IPS DF 19.7 (cell line): ENCODE data around the gene EME2.

Experiments
- DNase-seq: peaks from one replicate; pipeline ENCODE4 v3.0.0-alpha.2; 2013; ENCODE audit warnings: low read depth, low spot score

The EME2 gene

GRCh38 chr16:1766701-1767100, 5.9 kb upstream of the EME2 start:
- DNase-seq: no peak

DNA sequence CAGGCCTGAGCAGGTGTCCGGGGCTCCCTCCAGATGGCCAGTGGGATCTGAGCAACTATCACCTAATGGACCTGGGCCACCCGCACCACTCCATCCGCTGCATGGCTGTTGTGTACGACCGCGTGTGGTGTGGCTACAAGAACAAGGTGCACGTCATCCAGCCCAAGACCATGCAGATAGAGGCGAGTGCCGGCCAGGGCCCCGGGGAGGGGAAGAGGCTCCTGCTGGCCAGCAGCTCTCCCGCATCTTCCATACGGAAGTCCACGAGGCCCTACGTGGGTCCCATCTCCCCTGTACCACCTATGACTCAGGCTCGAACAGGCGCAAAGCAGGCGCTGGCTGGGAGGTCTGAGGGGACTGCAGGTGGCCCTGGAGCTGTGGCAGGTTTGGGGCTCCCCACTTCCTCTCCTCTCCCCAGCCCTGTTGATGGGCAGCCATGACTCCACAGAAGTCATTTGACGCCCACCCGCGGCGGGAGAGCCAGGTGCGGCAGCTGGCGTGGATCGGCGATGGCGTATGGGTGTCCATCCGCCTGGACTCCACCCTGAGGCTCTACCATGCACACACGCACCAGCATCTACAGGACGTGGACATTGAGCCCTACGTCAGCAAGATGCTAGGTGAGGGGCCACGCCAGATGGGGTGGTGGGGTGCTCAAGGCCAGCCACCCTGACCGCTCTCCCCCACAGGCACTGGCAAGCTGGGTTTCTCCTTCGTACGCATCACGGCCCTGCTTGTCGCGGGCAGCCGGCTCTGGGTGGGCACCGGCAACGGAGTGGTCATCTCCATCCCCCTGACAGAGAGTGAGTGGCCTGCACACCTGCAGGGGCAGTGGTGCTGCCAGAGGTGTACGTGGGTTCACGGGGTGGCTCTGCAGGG, 5.3 kb upstream of the EME2 start:
- DNase-seq: no peak

- DNase-seq: no peak
These were observed 4.4 kb upstream of the EME2 start for GRCh38 chr16:1768061-1768766.

DNA sequence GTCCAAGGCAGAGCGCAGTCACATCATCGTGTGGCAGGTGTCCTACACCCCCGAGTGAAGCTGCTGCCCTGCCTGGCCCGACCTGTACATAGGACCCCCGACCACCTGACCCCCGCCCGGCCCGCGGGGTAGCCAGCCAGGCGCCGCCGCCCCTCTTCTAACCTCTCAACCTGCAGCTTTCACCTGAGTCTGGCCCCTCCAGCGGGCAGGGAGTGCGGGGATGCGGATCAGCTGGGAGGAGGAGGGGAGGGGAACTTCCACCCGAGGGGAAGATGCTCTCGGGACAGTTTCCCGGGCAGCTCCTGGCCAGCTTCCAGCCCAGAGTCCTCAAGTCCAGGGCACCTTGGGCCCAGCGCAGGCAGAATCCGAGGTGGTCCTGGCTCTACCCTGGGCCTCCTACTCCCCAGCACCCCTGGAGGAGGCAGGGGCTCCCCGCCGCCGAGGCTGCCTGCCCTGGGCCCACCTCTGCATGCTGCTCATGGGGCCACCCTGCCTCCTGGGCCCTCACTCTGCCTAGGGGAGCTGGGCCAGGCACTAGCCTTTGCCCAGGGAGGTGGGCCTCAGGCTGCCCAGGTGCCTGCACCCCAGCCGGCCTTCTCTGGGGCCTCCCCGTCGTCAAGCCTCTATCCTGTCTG, 3.7 kb upstream of the EME2 start:
- no peak for DNase-seq

DNA sequence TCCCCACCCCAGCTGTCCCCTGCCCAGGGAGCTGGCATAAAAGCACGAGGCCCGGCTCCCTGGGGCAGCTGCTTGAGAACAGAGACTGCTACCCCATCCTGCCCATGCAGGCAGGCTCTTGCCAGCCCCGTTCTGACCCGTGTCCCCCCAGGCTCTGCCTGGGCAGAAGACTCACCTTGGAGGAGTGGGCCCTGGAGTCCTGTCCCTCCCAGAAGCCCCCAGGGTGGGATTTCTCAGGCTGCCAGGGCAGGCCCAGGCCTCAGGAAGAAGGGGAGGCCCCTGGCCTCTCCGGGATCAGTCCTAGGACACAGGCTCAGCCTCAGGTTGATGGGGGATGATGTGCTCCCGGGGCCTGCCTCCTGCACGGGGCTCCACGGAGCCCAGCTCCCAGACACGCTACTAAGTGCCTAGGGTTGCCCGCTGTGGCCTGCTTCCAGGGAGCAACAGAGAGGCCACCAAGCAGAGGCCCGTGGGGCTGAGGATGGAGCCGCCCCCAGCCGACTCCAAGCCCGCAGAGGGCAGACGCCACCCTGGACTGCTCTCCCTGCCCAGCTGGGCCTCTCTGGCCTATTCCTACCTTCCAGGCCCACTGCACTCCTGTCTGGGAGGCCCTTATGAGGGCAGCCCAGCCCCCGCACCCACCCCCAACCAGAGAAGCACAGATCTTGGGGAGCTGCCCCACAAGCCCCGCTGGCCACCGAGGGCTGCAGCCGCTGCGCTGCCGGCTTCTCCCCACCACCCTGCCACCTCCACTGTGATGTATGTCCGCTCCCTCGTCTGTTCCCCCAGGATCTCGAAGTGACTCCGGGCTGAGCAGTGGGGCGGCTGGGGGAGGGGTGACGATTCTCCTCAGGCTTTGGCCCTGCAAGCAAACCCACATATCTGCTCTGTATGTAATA, 3.0 kb upstream of the EME2 start:
- no peak for DNase-seq

DNA sequence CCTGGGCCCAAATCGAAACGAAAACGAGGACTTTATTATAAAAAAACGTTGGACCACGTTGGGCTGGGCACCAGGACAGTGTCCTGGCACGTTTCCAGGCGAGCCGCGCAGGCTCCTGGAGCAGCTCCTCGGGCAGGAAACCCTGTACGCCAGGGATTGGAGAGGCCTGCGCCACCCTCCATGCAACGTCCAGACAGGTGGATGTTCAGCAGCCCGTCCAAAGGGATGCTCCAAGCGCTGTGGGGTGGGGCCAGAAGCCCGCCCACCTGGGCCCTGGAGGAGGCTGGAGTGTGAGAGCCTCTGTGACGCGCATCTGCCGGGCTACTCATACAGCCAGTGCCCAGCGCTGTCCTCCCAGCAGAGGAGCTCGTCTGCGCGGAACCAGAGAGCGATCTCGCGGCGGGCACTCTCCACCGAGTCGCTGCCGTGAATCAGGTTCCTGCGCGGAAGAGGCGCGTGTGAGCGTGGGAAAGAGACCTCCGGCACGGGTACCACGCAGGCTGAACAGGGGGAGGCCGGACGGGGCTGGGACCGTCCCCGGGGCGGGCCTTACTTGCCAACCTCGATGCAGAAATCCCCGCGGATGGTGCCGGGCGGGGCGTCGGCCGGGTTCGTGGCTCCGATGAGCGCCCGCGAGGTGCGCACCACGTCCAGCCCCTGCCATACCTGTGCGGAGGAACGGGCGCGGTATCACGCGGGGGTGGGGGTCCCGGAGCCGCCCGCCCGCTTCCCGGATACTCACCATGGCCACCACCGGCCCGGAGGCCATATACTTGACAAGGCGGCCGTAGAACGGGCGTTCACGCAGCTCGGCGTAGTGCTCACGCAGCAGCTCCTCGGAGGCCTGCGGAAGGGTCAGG, 2.1 kb upstream of the EME2 start:
- no peak for DNase-seq

DNA sequence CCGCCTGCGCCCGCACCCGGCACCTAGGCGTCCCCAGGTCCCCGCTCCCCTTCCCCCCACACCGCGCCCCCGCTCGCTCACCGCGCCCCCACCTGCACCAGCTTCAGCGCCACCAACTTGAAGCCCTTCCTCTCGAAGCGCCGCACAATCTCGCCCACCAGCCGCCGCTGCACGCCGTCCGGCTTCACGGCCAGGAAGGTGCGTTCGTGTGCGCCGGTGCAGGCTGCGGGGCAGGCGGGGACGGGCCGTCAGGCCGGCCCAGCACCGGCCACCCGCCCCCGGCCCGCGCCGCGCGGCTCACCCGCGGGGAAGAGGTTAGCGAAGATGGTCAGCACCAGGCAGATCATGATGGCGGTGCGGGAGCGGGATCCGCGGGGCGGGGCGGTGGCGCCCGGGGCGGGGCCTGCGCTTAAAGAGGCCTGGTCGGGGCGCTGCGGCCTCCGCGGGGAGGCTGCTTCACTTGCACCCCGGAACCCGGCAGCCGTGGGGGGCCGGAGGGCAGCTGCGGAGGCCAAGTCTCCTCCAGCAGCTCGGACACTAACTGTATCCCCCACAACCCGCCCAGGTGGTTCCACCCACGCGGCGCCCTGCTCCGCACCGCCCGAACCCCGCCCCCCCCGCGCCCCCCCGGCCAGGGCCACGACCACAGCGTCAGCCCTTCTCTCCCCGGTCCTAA, 1.3 kb upstream of the EME2 start, which contains the start of gene NME3:
NME3 (minus strand) TSS at position 356 of the 676 bp plus-strand sequence; CDS start at position 347, 9 bp downstream.
- DNase-seq: no peak

- DNase-seq: no peak
These were observed 697 bp upstream of the EME2 start for GRCh38 chr16:1771864-1772361.

- no peak for DNase-seq
These were observed 495 bp downstream of the EME2 start, which contains the start of gene MRPS34 for GRCh38 chr16:1772908-1773702. Gene MRPS34, minus strand, starts transcription at chr16:1773134. Its CDS starts 15 bp downstream, at chr16:1773119.

GRCh38 chr16:1773703-1774447, 1.3 kb downstream of the EME2 start:
- no peak for DNase-seq

- no peak for DNase-seq
These were observed 1.8 kb downstream of the EME2 start for GRCh38 chr16:1774448-1774780.

- no peak for DNase-seq
These were observed 2.6 kb downstream of the EME2 start for GRCh38 chr16:1775006-1775845.

DNA sequence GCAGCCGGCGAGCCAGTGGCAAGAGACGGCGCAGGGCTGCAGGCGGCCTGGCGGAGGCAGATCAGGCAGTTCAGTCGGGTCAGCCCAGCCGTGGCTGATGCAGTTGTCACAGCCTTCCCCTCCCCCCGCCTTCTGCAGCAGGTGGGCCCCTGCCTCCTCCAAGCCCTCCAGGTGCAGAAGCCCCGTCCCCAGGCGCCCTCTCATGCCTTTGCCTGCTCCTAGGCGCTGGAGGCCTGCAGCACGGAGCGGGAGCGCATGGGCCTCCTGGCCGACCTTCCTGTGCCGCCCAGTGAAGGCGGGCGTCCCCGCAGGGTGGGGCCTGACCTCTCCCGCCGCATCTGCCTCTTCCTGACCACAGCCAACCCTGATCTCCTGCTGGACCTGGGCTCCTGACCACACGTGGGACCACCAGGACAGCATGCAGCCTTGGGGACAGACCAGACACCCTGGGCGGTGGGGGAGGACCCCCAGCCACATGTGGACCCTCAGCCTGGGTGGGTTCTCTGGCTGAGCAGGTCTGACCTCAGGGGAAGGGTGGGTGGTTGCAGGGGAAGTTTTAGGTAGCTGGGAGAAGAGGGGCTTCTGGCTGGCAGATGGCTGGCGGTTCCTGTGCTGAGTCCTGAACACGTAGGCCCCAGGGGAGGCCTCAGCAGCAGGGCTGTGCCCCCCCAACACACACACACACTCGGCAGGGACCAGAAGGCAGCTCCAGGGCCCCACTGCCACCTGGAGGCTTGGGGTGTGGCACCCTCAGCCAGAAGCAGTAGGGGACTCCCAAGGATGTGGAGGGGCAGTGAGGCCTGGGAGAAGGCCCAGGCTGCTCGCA, 3.4 kb downstream of the EME2 start:
- DNase-seq: no peak

DNA sequence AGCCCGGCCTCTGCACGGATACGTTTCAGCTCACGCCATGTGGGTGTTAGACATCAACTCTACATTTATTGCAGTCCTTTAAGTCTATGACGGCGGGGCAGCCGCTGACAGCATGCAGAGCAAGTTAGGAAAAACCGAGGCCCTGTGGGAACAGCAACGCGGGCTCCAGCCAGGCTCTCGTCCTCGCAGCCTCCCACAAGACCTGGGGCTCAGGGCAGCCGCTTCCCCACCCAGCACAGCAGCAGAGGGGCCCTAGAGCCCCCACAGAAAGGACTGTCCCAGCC, 4.0 kb downstream of the EME2 start:
- DNase-seq: no peak

DNA sequence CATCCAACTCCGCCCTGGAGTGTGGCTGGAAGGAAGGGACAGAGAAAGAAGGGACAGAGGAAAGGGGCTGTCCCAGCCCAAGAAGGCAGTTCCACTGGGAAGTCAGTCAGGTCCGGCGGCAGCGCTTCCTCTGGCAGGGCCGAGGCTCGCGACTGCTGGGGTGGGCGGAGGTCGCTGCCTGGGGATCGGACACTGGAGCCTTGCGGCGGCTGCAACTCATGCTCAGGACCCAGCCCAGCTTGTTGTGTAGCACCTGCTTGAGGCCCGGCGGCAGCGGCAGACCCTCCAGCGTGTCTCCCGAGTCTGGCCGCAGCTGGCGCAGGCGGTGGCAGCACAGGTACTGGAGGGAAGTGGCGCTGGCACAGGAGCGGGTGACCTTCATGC, 4.4 kb downstream of the EME2 start:
- no peak for DNase-seq

GRCh38 chr16:1777375-1778199, 5.0 kb downstream of the EME2 start:
- no peak for DNase-seq
